Stimulated activated CD4-positive, alpha-beta T cell treated with anti-CD3 and anti-CD28 coated beads, Interleukin-2, amount 100 ng/mL, for 24 hours (primary cell): Measurements from ENCODE around the gene FARS2.

ENCODE experiments used
- DNase-seq, 2 donors: peaks; one replicate each; pipeline ENCODE4 v3.0.0-alpha.2; 2020

FARS2 gene

GRCh38 chr6:5738211-5738610 is 476.9 kb downstream of the FARS2 start:
- DNase-seq, result no peak

- no peak for DNase-seq
These were observed 483.2 kb downstream of the FARS2 start for GRCh38 chr6:5744497-5744896.

GRCh38 chr6:5745081-5745480 is 483.8 kb downstream of the FARS2 start:
- DNase-seq, result no peak

- no peak for DNase-seq
These were observed 484.9 kb downstream of the FARS2 start for GRCh38 chr6:5746053-5746758.

GRCh38 chr6:5746759-5747130 is 485.4 kb downstream of the FARS2 start:
- DNase-seq, result no peak

- DNase-seq, result no peak
These were observed 486.1 kb downstream of the FARS2 start for GRCh38 chr6:5747379-5747778.

- DNase-seq, result no peak
These were observed 487.8 kb downstream of the FARS2 start for GRCh38 chr6:5749016-5749650.

- DNase-seq, result no peak
These were observed 488.4 kb downstream of the FARS2 start for GRCh38 chr6:5749651-5750215.

- no peak for DNase-seq
These were observed 490.4 kb downstream of the FARS2 start for GRCh38 chr6:5751525-5752390.

- DNase-seq, result no peak
These were observed 491.0 kb downstream of the FARS2 start for GRCh38 chr6:5752391-5752680.

- no peak for DNase-seq
These were observed 491.9 kb downstream of the FARS2 start for GRCh38 chr6:5753209-5753608.

GRCh38 chr6:5754904-5755303 is 493.6 kb downstream of the FARS2 start:
- no peak for DNase-seq

GRCh38 chr6:5759571-5759970 is 498.3 kb downstream of the FARS2 start:
- no peak for DNase-seq

GRCh38 chr6:5761370-5761769 is 500.1 kb downstream of the FARS2 start:
- DNase-seq, result no peak

- DNase-seq, result no peak
These were observed 501.3 kb downstream of the FARS2 start for GRCh38 chr6:5762561-5762968.

- DNase-seq, result no peak
These were observed 502.1 kb downstream of the FARS2 start for GRCh38 chr6:5763407-5763806.

GRCh38 chr6:5763871-5764270 is 502.6 kb downstream of the FARS2 start:
- no peak for DNase-seq

- no peak for DNase-seq
These were observed 503.2 kb downstream of the FARS2 start for GRCh38 chr6:5764401-5764955.

GRCh38 chr6:5765141-5765760 is 503.9 kb downstream of the FARS2 start:
- DNase-seq, result no peak

- no peak for DNase-seq
These were observed 504.9 kb downstream of the FARS2 start for GRCh38 chr6:5766260-5766659.

GRCh38 chr6:5767471-5767870 is 506.2 kb downstream of the FARS2 start:
- DNase-seq, result no peak

- DNase-seq, result no peak
These were observed 509.9 kb downstream of the FARS2 start for GRCh38 chr6:5771211-5771610.
